ENCODE data around the gene SLC25A46. TPM values are rescaled to one million over a fixed set of nuclear protein-coding genes. Genes with fewer than 3 reads are reported as not detected.

SLC25A46 gene
- total RNA-seq, 1 experiment from 2014 or later: 25.9 TPM

- no TSS peak for BruUV-seq (replicated peaks)
- Histone ChIP-seq H3K9ac (ENCODE audit: low read length) (no peak overlapping the region), H3K27me3 (ENCODE audit: insufficient read depth, low read length) (no peaks in the 10 kb centered on the region)
These were observed 46.1 kb downstream of the SLC25A46 start for GRCh38 chr5:110784901-110785300.

More at GRCh38 chr5:110784901-110785300, 46.1 kb downstream of the SLC25A46 start:
- no peaks in the 10 kb centered on the region for H3K36me3 ChIP-seq (ENCODE audit: control insufficient read depth in 1 of 2, insufficient read depth in 2 of 2, low read length in 2 of 2)
- H3K4me3 ChIP-seq (replicated peaks in 1 of 2; ENCODE audit: low read depth in 1 of 2, low read length in 2 of 2): no peak overlapping the region
- H3K9me2 ChIP-seq (ENCODE audit: insufficient read depth): no peaks in the 10 kb centered on the region
- DNase-seq (ENCODE audit: low read depth, low spot score) (no peak), ATAC-seq (no peak)
- no peaks in the 10 kb centered on the region for H3K79me2 ChIP-seq (ENCODE audit: insufficient read depth, low read length)
- intact Hi-C loops (cut with micrococcal nuclease): no loop called here
- TF ChIP-seq EZH2phosphoT487 (IDR thresholded peaks at IDR 0.05; ENCODE audit: borderline replicate concordance): no peak
- TF ChIP-seq POLR2AphosphoS5 (IDR thresholded peaks at IDR 0.05; ENCODE audit: low read depth, low read length): no peak
- TF ChIP-seq ATF3 (IDR thresholded peaks at IDR 0.05): no peak
- no peak for TF ChIP-seq FOSL1 (IDR thresholded peaks at IDR 0.05; ENCODE audit: low read depth)
- no peak for TF ChIP-seq CBX3 (IDR thresholded peaks at IDR 0.05; ENCODE audit: low read depth)
- no peak for TF ChIP-seq MAX (IDR thresholded peaks at IDR 0.05)
- TF ChIP-seq ELF1 (IDR thresholded peaks at IDR 0.05; ENCODE audit: borderline replicate concordance, low read depth): no peak
- TF ChIP-seq RAD21 (IDR thresholded peaks at IDR 0.05; ENCODE audit: low read depth): no peak
- TF ChIP-seq ZFX (IDR thresholded peaks at IDR 0.05): no peak
- TF ChIP-seq YY1 (IDR thresholded peaks at IDR 0.05; ENCODE audit: extremely low read depth, insufficient replicate concordance, low read depth, low read length): no peak
- TF ChIP-seq TCF7L2 (IDR thresholded peaks at IDR 0.05; ENCODE audit: borderline replicate concordance, extremely low read depth, insufficient read depth, insufficient read length): no peak
- TF ChIP-seq SP1 (IDR thresholded peaks at IDR 0.05; ENCODE audit: low read depth): no peak
- TF ChIP-seq ZBTB33 (IDR thresholded peaks at IDR 0.05; ENCODE audit: extremely low read depth, insufficient replicate concordance, low read length): no peak
- H4K20me1 ChIP-seq (ENCODE audit: insufficient read depth): no peaks in the 10 kb centered on the region
- ChIA-PET CTCF (no interaction called here), POLR2A (no interaction called here), RAD21 (ENCODE audit: low non-redundant PET in 1 of 2, low total read pairs in 2 of 2, uncharacterized antibody in 2 of 2, unreplicated experiment in 2 of 2) (no interaction called here)
- H3K9me3 ChIP-seq (ENCODE audit: control insufficient read depth in 1 of 2, insufficient read depth in 1 of 2, low read depth in 1 of 2, low read length in 2 of 2): no peaks in the 10 kb centered on the region
- no peak overlapping the region for H3K27ac ChIP-seq (ENCODE audit: low read depth, low read length)
- no peaks in the 10 kb centered on the region for H3K4me1 ChIP-seq (ENCODE audit: control insufficient read depth in 1 of 2, insufficient read depth in 2 of 2, low read length in 2 of 2)
- H2AFZ ChIP-seq (ENCODE audit: low read depth, low read length, poor library complexity, severe bottlenecking): no peak overlapping the region
- H3K4me2 ChIP-seq (ENCODE audit: low read length): no peak overlapping the region
